SU-DHL-6 (cell line): Measurements from ENCODE around the gene TNS1.

Source experiments
- H2AFZ ChIP-seq: fragments of 200-600 bp; sonication (generic); 2 replicates; pipeline ENCODE4 v1.6.1; 2014; ENCODE audit warnings: low read depth, mild to moderate bottlenecking, moderate library complexity, mixed read lengths, antibody characterized with exemption, low read length; ENCODE audit not compliant: severe bottlenecking
- H3F3A ChIP-seq: fragments of 200-600 bp; shearing (Covaris generic); 2 replicates; pipeline ENCODE4 v1.6.0; 2016; ENCODE audit warnings: antibody characterized with exemption, mild to moderate bottlenecking; ENCODE audit not compliant: insufficient read depth
- H3K27ac ChIP-seq: fragments of 200-600 bp; sonication (generic); 2 replicates; pipeline ENCODE4 v1.5.1; 2016; ENCODE audit warnings: low read depth, mild to moderate bottlenecking, low read length, moderate library complexity, mixed read lengths
- H3K27me3 ChIP-seq: fragments of 200-600 bp; sonication (generic), shearing (Covaris generic); 2 replicates; pipeline ENCODE4 v1.6.0; 2014; ENCODE audit warnings: mild to moderate bottlenecking, low read length
- H3K36me3 ChIP-seq: fragments of 200-600 bp; sonication (generic); 2 replicates; pipeline ENCODE4 v1.6.1; 2014; ENCODE audit warnings: mild to moderate bottlenecking, low read length, mixed read lengths
- H3K4me2 ChIP-seq: fragments of 300-600, 200-600 bp; shearing (Covaris generic), sonication (generic); 2 replicates; pipeline ENCODE4 v1.6.0; 2014; ENCODE audit warnings: low read length, low read depth, mild to moderate bottlenecking; ENCODE audit not compliant: poor library complexity, severe bottlenecking
- H3K4me3 ChIP-seq: fragments of 200-600 bp; sonication (generic); 2 replicates; pipeline ENCODE4 v1.5.1; 2014; ENCODE audit warnings: antibody characterized with exemption, low read length, mild to moderate bottlenecking, mixed read lengths; ENCODE audit not compliant: insufficient read depth, poor library complexity, severe bottlenecking
- H3K79me2 ChIP-seq: fragments of 200-600 bp; sonication (generic); 2 replicates; pipeline ENCODE4 v1.6.1; 2014; ENCODE audit warnings: mild to moderate bottlenecking, low read length, moderate library complexity; ENCODE audit not compliant: insufficient read depth
- H3K9ac ChIP-seq: fragments of 200-600 bp; sonication (generic); 2 replicates; pipeline ENCODE4 v1.7.0; 2014; ENCODE audit warnings: mild to moderate bottlenecking, low read length
- H3K9me2 ChIP-seq: fragments of 200-600 bp; sonication (generic); replicated peaks from 2 replicates; pipeline ENCODE4 v1.6.1; 2014; ENCODE audit warnings: low read length; ENCODE audit not compliant: insufficient read depth
- H3K9me3 ChIP-seq: fragments of 200-600 bp; sonication (generic); 2 replicates; pipeline ENCODE4 v1.6.1; 2014; ENCODE audit warnings: low read length, mixed read lengths; ENCODE audit not compliant: insufficient read depth
- H4K20me1 ChIP-seq: fragments of 200-600 bp; sonication (generic); 2 replicates; pipeline ENCODE4 v1.6.1; 2014; ENCODE audit warnings: low read depth, mild to moderate bottlenecking, antibody characterized with exemption, low read length, moderate library complexity, mixed read lengths
- EZH2phosphoT487 ChIP-seq: fragments of 200-600 bp; sonication (generic), shearing (Covaris generic); conservative IDR thresholded peaks from 2 replicates; pipeline ENCODE4 v1.6.1; 2018; ENCODE audit warnings: mild to moderate bottlenecking, antibody characterized with exemption, low read length, moderate library complexity, mixed read lengths
- TF ChIP-seq, protein P1 (sequence below): fragments of 200-600 bp; sonication (generic); IDR thresholded peaks from one replicate; pipeline ENCODE4 v1.5.1; 2017; ENCODE audit warnings: antibody characterized with exemption, mild to moderate bottlenecking, low read length, moderate library complexity; ENCODE audit not compliant: insufficient read depth, poor library complexity, severe bottlenecking

The TNS1 gene

DNA sequence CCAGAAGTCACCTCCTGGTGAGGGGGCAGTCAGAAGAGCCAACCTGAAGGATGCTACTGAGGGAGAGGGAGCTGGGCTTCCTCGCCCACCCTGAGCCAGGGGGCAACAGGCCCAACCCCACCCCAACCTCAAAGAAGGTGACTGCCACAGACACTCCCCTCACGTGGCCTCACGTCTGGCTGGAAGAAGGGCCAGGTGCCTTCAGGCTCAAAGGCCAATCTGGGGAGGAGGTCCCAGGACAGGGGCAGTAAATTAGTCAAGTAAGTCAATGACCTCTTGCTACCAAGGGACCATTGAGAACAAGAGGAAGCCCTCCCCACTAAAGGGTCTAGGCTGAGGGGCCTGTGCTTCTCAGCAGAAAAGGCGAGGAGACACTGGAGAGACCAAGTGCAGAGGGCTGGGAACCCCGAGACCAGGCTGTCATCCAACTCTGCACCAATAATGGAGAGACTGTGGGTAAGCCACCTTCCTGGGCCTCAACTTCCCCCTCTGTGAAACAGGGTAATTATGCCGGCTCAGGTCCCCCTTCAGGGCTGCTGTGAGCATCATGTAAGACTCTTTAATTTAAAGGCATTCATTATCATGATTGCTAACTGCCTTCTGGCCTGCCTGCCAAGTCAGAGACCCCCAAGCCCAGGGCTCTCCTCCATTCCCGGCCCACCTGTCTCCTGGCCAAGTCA, 20.2 kb upstream of the TNS1 start:
- Histone ChIP-seq H2AFZ (no peak overlapping the region), H3K36me3 (no peaks in the 10 kb centered on the region), H3K9me3 (no peaks in the 10 kb centered on the region), H3K9me2 (no peaks in the 10 kb centered on the region), H3K9ac (no peak overlapping the region), H3K79me2 (no peaks in the 10 kb centered on the region), H3F3A (no peaks in the 10 kb centered on the region), H4K20me1 (no peaks in the 10 kb centered on the region), H3K4me3 (no peak overlapping the region), H3K27ac (no peak overlapping the region), H3K27me3 (no peaks in the 10 kb centered on the region), H3K4me2 (no peak overlapping the region)
- TF ChIP-seq EZH2phosphoT487: no peak
- TF ChIP-seq, protein P1, sequence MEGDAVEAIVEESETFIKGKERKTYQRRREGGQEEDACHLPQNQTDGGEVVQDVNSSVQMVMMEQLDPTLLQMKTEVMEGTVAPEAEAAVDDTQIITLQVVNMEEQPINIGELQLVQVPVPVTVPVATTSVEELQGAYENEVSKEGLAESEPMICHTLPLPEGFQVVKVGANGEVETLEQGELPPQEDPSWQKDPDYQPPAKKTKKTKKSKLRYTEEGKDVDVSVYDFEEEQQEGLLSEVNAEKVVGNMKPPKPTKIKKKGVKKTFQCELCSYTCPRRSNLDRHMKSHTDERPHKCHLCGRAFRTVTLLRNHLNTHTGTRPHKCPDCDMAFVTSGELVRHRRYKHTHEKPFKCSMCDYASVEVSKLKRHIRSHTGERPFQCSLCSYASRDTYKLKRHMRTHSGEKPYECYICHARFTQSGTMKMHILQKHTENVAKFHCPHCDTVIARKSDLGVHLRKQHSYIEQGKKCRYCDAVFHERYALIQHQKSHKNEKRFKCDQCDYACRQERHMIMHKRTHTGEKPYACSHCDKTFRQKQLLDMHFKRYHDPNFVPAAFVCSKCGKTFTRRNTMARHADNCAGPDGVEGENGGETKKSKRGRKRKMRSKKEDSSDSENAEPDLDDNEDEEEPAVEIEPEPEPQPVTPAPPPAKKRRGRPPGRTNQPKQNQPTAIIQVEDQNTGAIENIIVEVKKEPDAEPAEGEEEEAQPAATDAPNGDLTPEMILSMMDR: no peak

DNA sequence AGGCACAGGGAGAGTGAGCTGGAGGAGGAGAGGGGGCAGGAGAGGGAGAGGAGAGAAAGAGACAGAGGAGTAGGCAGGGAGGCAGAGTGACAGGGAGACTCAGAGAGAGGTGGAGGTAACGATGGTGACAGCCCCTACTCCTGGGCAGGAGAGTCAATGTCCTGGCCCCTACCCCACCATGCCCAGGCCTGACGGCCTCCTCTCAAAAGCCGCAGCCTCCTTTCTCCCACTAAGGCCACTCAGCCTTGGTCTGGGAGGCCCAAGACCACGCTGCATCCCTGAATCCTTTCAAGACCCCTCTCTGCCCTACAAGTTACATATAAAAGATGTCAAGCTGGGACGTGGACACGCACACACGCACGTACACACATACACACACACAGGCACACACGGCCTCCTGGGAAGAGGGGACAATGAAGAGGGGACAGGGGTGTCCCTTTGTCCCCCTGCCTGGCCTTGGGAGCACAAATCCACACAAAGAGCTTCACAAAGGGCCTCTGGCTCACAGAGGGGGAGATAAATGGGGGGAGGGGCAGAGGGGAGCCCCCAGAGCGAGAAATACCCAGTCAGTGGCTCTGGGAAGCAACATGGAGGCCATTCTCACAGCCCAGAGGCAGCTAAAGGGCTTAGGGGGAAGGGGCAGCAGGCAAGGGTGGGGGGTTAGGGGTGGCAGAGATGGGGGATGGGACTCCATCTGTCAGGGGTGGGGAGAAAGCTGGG, 19.5 kb upstream of the TNS1 start:
- H3K27me3 ChIP-seq: no peaks in the 10 kb centered on the region
- H3K4me2 ChIP-seq: no peak overlapping the region
- H3K9ac ChIP-seq: no peak overlapping the region
- H3K9me2 ChIP-seq: no peaks in the 10 kb centered on the region
- no peaks in the 10 kb centered on the region for H4K20me1 ChIP-seq
- no peak overlapping the region for H3K4me3 ChIP-seq
- H3K36me3 ChIP-seq: no peaks in the 10 kb centered on the region
- no peaks in the 10 kb centered on the region for H3K79me2 ChIP-seq
- TF ChIP-seq, protein P1: no peak
- no peak for TF ChIP-seq EZH2phosphoT487
- no peaks in the 10 kb centered on the region for H3K9me3 ChIP-seq
- H3K27ac ChIP-seq: no peak overlapping the region
- H3F3A ChIP-seq: no peaks in the 10 kb centered on the region
- H2AFZ ChIP-seq: no peak overlapping the region

DNA sequence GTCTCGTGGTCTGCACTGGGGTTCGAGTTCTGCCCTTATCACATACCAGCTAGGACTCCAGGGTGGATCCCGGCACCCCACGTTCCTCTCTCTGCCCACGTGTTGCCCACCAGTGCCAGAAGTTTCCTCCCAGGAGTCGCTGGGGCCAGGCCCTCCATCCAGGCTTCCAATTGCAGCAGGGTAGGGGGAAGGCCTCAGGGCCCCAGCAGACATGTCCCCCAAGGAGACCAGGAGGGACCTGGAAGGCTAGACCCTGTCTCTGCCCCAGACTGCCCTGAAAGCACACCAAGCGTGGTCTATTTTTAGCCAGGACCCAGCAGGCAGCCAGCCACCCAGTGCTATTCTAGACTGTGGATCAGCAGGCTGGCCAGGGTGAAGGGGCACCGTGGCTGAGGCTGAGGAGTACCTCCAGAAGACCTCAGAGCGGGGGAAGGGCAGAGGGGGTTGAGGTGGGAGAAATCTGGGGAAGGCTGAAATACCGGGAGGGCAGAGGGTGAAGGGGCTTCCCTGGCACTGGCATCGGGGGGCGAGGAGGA, 18.8 kb upstream of the TNS1 start:
- TF ChIP-seq, protein P1: no peak
- no peak for TF ChIP-seq EZH2phosphoT487
- Histone ChIP-seq H3K4me2 (no peak overlapping the region), H3K36me3 (no peaks in the 10 kb centered on the region)

More for the DNA sequence above, 18.8 kb upstream of the TNS1 start:
- H3F3A ChIP-seq: no peaks in the 10 kb centered on the region
- H3K9me2 ChIP-seq: no peaks in the 10 kb centered on the region
- no peaks in the 10 kb centered on the region for H3K27me3 ChIP-seq
- H3K9me3 ChIP-seq: no peaks in the 10 kb centered on the region
- H4K20me1 ChIP-seq: no peaks in the 10 kb centered on the region
- H3K79me2 ChIP-seq: no peaks in the 10 kb centered on the region
- no peak overlapping the region for H3K9ac ChIP-seq
- H3K4me3 ChIP-seq: no peak overlapping the region
- H2AFZ ChIP-seq: no peak overlapping the region
- H3K27ac ChIP-seq: no peak overlapping the region
